ENCODE data around the gene SORCS2. TPM values are rescaled to one million over a fixed set of nuclear protein-coding genes. Genes with fewer than 3 reads are reported as not detected.

The SORCS2 gene
- total RNA-seq, 1 donor from 2014 or later: not detected

DNA sequence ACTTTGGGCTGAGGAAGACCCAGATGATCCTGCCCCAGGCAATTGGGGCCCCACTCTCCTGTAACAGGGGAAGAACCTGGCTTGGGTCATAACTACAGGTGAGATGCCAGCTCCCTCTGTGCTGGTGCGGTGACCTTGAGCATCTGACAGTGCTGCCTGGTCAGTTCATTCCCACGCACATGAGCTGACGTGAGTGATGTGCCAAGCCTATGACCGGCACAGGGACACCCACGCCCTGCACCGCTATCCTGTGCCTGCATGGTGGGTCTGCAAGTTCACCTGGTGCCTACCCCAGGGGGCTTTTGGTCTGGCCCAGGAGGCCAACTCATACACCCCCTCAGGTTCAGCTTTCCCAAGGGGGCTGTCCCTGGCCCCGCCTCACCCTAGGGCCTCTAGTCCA is 366.1 kb downstream of the SORCS2 start:
- Mint-ChIP-seq H3K4me3 (no peak overlapping the region), H3K4me1 (ENCODE audit: low read depth) (no peaks in the 10 kb centered on the region), H3K27me3 (ENCODE audit: insufficient read depth) (no peaks in the 10 kb centered on the region), H3K9me3 (peaks cover 32% of the 10 kb centered on the region), H3K27ac (no peak overlapping the region), H3K36me3 (ENCODE audit: low read depth) (no peaks in the 10 kb centered on the region)
- DNase-seq (ENCODE audit: low spot score): no peak
- intact Hi-C loops (cut with micrococcal nuclease): no loop called here

DNA sequence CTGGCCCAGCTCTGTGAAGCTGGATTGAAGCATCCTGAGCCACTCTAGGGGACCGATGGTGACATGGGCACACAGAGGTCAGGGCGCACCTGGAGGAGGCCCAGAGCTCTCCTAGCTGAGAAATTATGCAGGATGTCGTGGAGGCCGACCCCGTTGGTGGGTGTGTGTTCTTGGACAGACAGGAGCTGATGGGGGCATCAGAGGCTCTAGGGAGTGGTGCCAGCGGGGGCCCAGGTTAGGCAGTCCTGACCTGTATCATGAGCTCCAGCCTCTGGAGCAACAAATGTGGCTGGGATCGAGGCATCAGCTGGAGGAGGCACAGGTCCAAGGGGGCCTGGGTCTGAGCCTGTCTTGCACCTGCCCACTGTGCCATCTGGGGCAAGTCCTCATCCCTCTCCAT is 367.0 kb downstream of the SORCS2 start:
- Mint-ChIP-seq H3K27ac (no peak overlapping the region), H3K27me3 (ENCODE audit: insufficient read depth) (no peaks in the 10 kb centered on the region), H3K9me3 (peaks cover 23% of the 10 kb centered on the region), H3K4me3 (no peak overlapping the region), H3K4me1 (ENCODE audit: low read depth) (no peaks in the 10 kb centered on the region), H3K36me3 (ENCODE audit: low read depth) (no peaks in the 10 kb centered on the region)
- intact Hi-C loops (cut with micrococcal nuclease): no loop called here
- DNase-seq (ENCODE audit: low spot score): no peak

DNA sequence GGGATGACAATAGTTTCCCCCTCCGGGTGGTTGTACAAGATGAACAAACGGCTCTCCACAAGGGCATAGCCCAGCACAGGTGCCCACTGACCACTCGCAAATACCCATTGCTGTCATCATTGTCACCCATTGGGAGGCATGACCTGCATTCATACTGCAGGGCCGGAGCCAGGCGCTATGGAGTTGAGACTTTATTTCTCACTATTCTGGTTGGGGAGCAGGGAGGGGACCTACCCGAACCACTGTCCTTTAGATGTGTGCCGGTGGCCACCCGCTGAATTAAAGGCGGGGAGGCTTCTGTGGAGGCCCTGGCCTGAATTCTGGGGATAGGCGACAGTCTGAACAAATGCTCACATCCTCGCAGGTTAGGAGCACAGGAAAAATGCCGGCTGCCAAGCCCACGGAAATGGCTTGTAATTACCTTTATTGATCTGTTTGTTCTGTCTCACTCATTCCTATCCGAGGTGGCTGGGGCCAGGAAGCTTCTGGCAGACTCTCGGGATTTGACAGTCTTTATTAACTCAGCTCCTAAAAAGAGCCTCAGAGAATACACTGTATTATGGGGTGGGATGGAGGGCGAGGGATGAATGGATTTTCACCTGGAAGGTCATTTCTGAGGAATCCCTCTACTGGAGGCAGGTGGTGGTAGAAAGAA is 367.5 kb downstream of the SORCS2 start:
- H3K36me3 Mint-ChIP-seq (ENCODE audit: low read depth): no peaks in the 10 kb centered on the region
- H3K27ac Mint-ChIP-seq: no peak overlapping the region
- intact Hi-C loops (cut with micrococcal nuclease): no loop called here
- no peaks in the 10 kb centered on the region for H3K4me1 Mint-ChIP-seq (ENCODE audit: low read depth)
- peaks cover 18% of the 10 kb centered on the region for H3K9me3 Mint-ChIP-seq
- no peak overlapping the region for H3K4me3 Mint-ChIP-seq
- DNase-seq (ENCODE audit: low spot score): no peak
- no peaks in the 10 kb centered on the region for H3K27me3 Mint-ChIP-seq (ENCODE audit: insufficient read depth)

DNA sequence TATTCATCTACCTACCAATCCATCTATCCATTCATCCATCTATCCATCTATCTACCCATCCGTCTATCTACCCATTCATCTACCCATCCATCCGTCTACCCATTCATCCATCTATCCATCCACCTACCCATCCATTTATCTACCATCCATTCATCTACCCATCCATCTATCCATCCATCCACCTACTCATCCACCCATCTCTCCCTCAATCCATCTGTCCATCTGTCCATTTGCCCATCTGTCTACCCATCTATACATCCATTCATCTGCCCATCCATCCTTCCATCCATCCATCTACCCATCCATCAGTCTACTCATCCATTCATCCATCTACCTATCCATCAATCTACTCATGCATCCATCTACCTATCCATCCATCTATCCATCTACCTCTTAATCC is 369.2 kb downstream of the SORCS2 start:
- Mint-ChIP-seq H3K4me1 (ENCODE audit: low read depth) (no peaks in the 10 kb centered on the region), H3K9me3 (peaks cover 10% of the 10 kb centered on the region), H3K4me3 (no peak overlapping the region), H3K27ac (no peak overlapping the region), H3K27me3 (ENCODE audit: insufficient read depth) (no peaks in the 10 kb centered on the region), H3K36me3 (ENCODE audit: low read depth) (no peaks in the 10 kb centered on the region)
- intact Hi-C loops (cut with micrococcal nuclease): no loop called here
- DNase-seq (ENCODE audit: low spot score): no peak

DNA sequence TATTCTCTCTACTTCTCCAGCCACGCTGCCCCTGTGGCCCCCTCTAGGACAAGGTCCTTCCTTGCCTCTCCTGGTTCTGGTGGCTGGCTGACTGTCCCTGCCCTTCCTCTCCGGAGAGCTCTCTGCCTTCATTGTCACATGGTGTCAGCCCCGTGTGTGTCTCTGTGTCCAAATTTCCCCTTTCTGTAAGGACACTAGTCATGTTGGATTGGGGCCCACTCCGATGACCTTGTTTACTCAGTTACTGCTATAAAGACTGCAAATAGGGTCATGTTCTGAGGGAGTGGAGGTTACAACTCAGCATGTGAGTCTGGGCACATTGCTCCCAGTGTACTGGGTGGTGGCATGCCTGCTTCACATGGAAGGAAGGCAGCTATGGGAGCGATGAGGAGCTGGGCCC is 371.9 kb downstream of the SORCS2 start:
- H3K9me3 Mint-ChIP-seq: no peaks in the 10 kb centered on the region

DNA sequence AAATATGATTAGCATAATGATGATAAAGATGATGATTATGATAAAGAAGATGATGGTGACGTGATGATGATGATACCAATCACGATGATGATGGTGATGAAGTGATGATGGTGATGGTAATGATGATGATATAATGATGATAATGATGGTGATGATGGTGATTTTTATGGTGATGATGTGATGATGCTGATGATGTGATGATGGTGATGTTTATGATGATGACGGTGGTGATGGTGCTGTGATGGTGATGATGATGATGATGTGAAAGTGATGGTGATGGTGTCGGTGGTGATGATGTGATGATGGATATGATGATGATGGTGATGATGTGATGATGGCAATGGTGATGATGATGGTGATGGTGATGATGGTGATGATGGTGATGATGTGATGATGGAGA is 373.1 kb downstream of the SORCS2 start:
- H3K27ac Mint-ChIP-seq: no peak overlapping the region
- no peaks in the 10 kb centered on the region for H3K4me1 Mint-ChIP-seq (ENCODE audit: low read depth)
- no peaks in the 10 kb centered on the region for H3K27me3 Mint-ChIP-seq (ENCODE audit: insufficient read depth)
- intact Hi-C loops (cut with micrococcal nuclease): no loop called here
- H3K4me3 Mint-ChIP-seq: no peak overlapping the region
- H3K36me3 Mint-ChIP-seq (ENCODE audit: low read depth): no peaks in the 10 kb centered on the region
- H3K9me3 Mint-ChIP-seq: no peaks in the 10 kb centered on the region
- no peak for DNase-seq (ENCODE audit: low spot score)

More for the DNA sequence above, 371.9 kb downstream of the SORCS2 start:
- intact Hi-C loops (cut with micrococcal nuclease): no loop called here
- DNase-seq (ENCODE audit: low spot score): no peak
- no peaks in the 10 kb centered on the region for H3K27me3 Mint-ChIP-seq (ENCODE audit: insufficient read depth)
- no peak overlapping the region for H3K4me3 Mint-ChIP-seq
- H3K27ac Mint-ChIP-seq: no peak overlapping the region
- H3K4me1 Mint-ChIP-seq (ENCODE audit: low read depth): no peaks in the 10 kb centered on the region
- H3K36me3 Mint-ChIP-seq (ENCODE audit: low read depth): no peaks in the 10 kb centered on the region

DNA sequence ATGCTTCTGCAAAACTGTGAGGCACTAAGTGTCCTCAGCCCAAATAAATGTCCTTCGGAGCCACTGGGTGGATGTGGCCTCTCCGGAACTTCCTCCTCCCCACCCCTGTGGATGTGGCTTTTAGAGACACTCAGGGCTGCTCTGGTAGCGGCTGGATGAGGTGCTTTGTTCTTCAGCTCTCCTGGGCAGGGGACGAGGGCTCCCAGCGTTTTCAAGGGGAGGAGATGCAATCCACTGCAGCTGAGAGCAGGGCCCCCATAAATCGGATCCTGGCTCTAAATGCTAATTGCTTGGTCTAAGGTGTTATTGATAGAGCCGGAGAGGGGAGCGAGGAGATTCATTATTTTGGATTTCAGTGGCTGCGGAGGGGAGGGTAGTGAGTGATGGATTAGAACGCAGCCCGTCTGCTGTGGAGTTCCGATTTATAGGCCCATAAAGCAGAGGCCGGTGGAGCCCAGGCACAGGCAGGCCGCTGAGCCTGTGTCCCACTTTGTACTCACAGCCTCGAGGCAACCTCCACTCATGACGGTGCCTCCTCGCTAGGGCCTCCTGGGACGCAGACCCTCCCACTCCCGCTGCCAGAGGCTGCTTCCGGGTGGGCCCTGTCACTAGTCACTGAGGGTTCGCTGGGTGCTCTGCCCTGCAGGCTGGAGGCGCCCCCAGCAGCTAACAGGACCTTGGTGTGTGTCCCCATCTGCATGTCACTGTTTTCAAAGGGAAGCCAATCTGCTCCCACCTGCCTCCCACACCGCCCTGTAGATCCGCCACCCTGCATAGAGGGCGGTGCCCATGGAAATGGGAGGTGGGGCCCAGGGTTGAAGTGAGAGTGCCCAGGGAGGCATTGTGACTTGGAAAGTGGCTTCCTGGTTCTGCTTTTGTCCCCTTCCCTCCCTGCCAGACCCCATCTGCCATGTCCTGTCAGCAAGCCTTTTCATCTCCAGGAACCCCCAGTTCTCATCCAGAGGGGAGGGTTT is 377.8 kb downstream of the SORCS2 start:
- H3K4me1 Mint-ChIP-seq (ENCODE audit: low read depth): no peaks in the 10 kb centered on the region
- no peaks in the 10 kb centered on the region for H3K9me3 Mint-ChIP-seq
- no peak overlapping the region for H3K4me3 Mint-ChIP-seq
- no peaks in the 10 kb centered on the region for H3K36me3 Mint-ChIP-seq (ENCODE audit: low read depth)
- no peak overlapping the region for H3K27ac Mint-ChIP-seq
- no peaks in the 10 kb centered on the region for H3K27me3 Mint-ChIP-seq (ENCODE audit: insufficient read depth)
- no peak for DNase-seq (ENCODE audit: low spot score)
- intact Hi-C loops (cut with micrococcal nuclease): no loop called here

DNA sequence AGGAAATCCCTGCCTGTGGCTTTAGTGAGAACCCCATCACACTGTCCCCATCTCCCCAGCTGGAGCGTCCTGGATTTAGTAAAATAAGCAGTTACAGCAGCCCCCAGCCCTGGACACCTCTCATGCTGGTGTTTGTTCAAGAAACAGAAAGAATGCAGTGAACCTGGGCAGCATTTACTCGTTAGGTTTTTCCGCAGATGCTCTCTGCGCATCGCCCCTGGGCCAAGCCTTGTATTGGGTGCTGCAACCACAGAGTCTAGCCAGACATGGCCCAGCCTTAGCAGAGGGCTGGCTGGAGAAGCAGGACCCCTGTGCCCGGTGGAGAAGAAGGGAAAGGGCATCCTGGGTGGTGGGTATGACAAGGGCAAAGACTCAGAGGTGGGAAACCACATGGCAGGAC is 378.7 kb downstream of the SORCS2 start:
- DNase-seq (ENCODE audit: low spot score): no peak
- H3K36me3 Mint-ChIP-seq (ENCODE audit: low read depth): no peaks in the 10 kb centered on the region
- intact Hi-C loops (cut with micrococcal nuclease): no loop called here
- H3K27ac Mint-ChIP-seq: no peak overlapping the region
- H3K4me1 Mint-ChIP-seq (ENCODE audit: low read depth): no peaks in the 10 kb centered on the region
- H3K27me3 Mint-ChIP-seq (ENCODE audit: insufficient read depth): no peaks in the 10 kb centered on the region
- no peak overlapping the region for H3K4me3 Mint-ChIP-seq
- peaks cover 6% of the 10 kb centered on the region for H3K9me3 Mint-ChIP-seq

DNA sequence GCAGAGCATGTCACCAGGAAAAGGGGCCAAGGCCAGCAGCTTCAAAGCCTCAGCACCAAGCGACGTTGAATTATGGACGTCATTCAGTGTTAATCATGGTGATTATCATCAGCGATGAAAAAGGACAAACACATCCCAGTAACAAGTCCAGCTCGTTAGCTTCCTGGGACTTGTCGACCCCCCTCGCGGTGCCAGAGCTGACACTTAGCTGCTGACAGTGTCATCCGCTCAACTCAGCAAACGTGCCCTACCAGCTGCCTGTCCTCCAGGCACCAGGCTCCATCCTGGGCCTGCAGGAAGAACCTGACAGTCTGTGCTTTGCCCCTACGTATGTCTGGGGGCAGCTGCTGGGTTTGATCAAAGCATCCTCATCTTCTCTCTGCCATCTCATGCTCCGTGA is 379.4 kb downstream of the SORCS2 start:
- intact Hi-C loops (cut with micrococcal nuclease): no loop called here
- H3K9me3 Mint-ChIP-seq: peaks cover 13% of the 10 kb centered on the region
- H3K27ac Mint-ChIP-seq: no peak overlapping the region
- H3K36me3 Mint-ChIP-seq (ENCODE audit: low read depth): peaks cover 2% of the 10 kb centered on the region
- DNase-seq (ENCODE audit: low spot score): no peak
- no peaks in the 10 kb centered on the region for H3K4me1 Mint-ChIP-seq (ENCODE audit: low read depth)
- H3K27me3 Mint-ChIP-seq (ENCODE audit: insufficient read depth): no peaks in the 10 kb centered on the region
- H3K4me3 Mint-ChIP-seq: no peak overlapping the region

DNA sequence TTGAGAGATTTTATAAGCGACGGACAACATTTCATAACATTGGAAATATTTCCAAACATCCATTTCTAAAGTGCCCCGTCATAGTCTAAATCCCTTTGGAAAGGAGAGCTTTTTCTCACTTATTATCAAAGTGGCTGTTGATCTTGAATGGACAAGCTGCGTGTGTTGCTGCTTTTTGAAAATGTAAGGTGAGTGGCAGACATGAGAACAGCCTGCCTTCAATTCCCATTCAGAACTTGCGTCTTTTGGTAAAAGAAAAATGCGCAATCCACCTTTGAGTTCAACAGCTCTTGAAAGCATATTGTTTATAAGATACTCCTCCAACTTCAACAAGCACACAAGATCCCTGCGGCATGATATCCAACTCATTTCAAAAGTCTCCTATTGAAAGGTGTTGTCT is 380.6 kb downstream of the SORCS2 start:
- H3K36me3 Mint-ChIP-seq (ENCODE audit: low read depth): peaks cover 2% of the 10 kb centered on the region
- intact Hi-C loops (cut with micrococcal nuclease): no loop called here
- peaks cover 20% of the 10 kb centered on the region for H3K9me3 Mint-ChIP-seq
- H3K27me3 Mint-ChIP-seq (ENCODE audit: insufficient read depth): no peaks in the 10 kb centered on the region
- no peak overlapping the region for H3K27ac Mint-ChIP-seq
- no peak for DNase-seq (ENCODE audit: low spot score)
- no peak overlapping the region for H3K4me3 Mint-ChIP-seq
- no peaks in the 10 kb centered on the region for H3K4me1 Mint-ChIP-seq (ENCODE audit: low read depth)

DNA sequence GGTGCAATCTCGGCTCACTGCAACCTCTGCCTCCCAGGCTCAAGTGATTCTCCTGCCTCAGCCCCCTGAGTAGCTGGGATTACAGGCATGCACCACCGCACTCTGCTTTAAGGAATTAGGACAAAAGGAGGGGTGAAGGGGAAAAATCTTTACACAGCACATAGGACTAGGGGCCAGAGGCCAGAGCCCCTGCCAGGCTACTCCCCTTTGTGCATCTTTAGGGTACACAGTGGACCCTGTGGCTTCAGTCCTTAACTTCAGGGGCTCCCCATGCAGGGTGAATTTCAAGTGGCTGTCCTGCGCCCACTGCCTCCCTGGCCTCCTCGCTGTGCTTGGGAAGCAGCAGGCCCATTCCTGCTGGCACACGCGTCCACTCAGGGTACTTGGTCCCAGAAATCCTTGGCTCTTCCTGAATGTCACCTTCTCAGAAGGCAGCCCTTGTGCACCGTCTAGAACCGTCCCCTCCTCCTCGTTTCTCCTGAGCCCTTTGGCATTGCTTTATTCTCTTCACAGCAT is 381.3 kb downstream of the SORCS2 start:
- no peak overlapping the region for H3K4me3 Mint-ChIP-seq
- H3K27ac Mint-ChIP-seq: no peak overlapping the region
- H3K9me3 Mint-ChIP-seq: peaks cover 28% of the 10 kb centered on the region
- intact Hi-C loops (cut with micrococcal nuclease): no loop called here
- no peak for DNase-seq (ENCODE audit: low spot score)
- H3K27me3 Mint-ChIP-seq (ENCODE audit: insufficient read depth): no peaks in the 10 kb centered on the region
- H3K36me3 Mint-ChIP-seq (ENCODE audit: low read depth): peaks cover 2% of the 10 kb centered on the region
- H3K4me1 Mint-ChIP-seq (ENCODE audit: low read depth): no peaks in the 10 kb centered on the region

DNA sequence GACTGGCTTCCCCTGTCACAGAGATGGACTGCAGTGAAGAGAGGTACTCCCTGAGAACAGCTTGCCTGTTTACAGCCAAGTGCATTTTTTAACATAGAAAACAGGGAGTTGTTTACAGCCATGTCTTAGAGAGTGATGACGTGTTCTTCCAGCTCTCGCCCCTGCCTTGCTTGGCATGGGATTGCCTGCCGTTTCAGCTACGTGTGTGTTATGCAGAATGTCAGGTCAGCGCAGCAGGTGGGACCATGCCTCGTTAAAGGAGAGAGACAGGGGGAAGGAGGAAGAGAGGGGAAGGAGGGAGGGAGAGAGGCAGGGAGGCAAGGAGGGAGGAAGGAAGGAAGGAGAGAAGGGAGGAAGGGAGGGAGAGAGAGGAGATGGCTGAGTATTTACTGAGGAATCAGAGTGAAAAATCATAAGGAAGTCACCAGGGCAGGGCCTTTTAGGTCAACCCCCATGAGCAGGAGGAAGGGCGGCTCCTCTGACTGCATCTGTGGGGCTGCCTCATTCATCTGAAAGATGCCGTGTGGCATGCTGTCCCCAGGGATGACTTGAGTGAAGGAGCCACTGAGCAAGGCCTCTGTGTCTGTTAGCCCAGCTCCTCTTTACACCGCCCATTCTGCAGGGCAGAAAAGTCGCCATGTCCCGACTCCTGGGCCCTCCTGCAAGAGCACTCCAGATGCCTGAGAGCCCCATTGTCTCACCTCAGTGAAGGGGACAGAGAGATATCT is 382.1 kb downstream of the SORCS2 start:
- peaks cover 35% of the 10 kb centered on the region for H3K9me3 Mint-ChIP-seq

DNA sequence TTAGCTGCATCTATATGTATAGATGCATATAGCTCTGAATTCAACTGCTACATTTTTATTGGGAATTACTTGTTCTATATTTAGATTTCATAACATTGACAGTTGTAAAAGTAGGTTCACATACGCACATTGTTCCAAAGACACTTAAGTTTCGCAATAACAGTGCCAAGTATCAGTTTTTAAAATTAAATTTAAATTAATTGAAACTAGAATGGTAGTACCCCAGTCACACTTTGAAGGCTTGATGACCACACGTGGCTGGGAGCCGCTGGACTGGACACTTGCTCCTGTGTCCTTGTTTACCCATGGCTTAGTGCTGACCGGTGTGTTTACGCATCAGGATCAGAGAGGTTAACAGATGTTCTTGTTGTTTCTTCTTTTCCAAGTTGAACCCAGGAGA is 383.1 kb downstream of the SORCS2 start:
- Mint-ChIP-seq H3K27me3 (ENCODE audit: insufficient read depth) (no peaks in the 10 kb centered on the region), H3K4me3 (no peak overlapping the region), H3K27ac (no peak overlapping the region), H3K9me3 (peaks cover 40% of the 10 kb centered on the region), H3K36me3 (ENCODE audit: low read depth) (peaks cover 2% of the 10 kb centered on the region), H3K4me1 (ENCODE audit: low read depth) (no peaks in the 10 kb centered on the region)
- DNase-seq (ENCODE audit: low spot score): no peak
- intact Hi-C loops (cut with micrococcal nuclease): no loop called here

More for the DNA sequence above, 382.1 kb downstream of the SORCS2 start:
- H3K4me3 Mint-ChIP-seq: no peak overlapping the region
- no peak overlapping the region for H3K27ac Mint-ChIP-seq
- no peaks in the 10 kb centered on the region for H3K4me1 Mint-ChIP-seq (ENCODE audit: low read depth)
- H3K27me3 Mint-ChIP-seq (ENCODE audit: insufficient read depth): no peaks in the 10 kb centered on the region
- H3K36me3 Mint-ChIP-seq (ENCODE audit: low read depth): peaks cover 2% of the 10 kb centered on the region
- intact Hi-C loops (cut with micrococcal nuclease): no loop called here
- no peak for DNase-seq (ENCODE audit: low spot score)

Measured in activated T-helper 1 cell treated with anti-CD3 and anti-CD28 coated beads, Interleukin-12 subunit alpha, Interleukin-12 subunit beta, Interleukin-2, Interleukin-4 antibody, amounts not matched to agents 30 ng/mL and 10 ng/mL and 1 ng/mL, durations not matched to agents 14 hours and 24 hours and 36 hours (primary cell).